Prostate gland (tissue), 2 donors: ENCODE results near the gene ABCF2.

Experiments
- POLR2A ChIP-seq: fragments of 450-650 bp; IDR thresholded peaks from one replicate; pipeline ENCODE4 v1.6.1; 2016; ENCODE audit warnings: antibody characterized with exemption, mild to moderate bottlenecking
- TF ChIP-seq, protein P1 (sequence below), 4 experiments: fragments of 200-600 bp in 2 of 4; fragments of 450-650 bp in 2 of 4; sonication (generic) in 2 of 4; IDR thresholded peaks; 1 replicate in 3 of 4; 2 replicates in 1 of 4; pipeline ENCODE4 v1.5.1; 2016 to 2019; ENCODE audit warnings: antibody characterized with exemption in 4 of 4, mild to moderate bottlenecking in 2 of 4, moderate library complexity in 2 of 4

DNA sequence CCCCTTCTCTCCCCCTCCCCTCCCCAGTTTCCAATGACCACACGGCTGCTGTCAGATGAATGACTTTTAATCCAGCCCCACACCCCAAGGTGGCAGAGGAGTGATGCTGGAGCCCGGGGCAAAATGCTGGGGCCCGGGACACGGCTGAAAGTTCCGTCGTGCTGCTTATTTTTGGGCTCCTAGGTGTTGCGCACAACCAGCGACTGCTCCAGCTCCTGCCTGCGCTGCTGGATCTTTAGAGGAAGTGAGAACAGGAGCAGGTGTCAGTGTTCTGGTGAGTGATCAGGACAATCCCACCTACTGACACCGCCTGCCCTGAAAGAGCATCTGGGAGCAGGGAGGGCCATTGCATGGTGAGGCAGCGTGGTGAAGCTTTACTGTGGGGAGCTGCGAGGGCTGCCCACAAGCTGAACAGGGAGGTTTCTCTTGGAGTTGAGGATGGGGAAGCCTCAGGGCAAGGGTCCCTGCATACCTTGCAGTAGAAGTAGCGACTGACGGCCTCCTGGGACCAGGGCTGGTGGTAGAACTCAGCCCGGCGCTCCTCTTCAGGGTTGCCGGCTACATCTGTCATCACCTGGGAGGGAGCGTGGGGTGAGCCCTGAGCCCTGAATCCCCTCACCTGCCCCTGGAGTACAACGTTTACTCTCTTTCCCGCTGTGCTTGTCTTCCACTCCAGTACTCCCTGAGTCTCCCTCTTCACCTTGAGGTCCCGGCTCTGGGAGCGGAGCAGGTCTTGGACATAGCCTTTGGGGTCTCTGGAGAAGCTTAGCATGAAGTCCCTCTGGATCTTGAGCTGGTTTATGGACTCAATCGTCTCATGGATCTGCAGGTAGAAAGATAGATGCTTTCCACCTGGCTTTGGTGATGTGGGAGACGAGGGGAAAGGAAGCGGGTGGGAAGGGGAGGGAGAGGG, 12.2 kb upstream of the ABCF2 start:
- TF ChIP-seq POLR2A = no peak
- TF ChIP-seq, protein P1, sequence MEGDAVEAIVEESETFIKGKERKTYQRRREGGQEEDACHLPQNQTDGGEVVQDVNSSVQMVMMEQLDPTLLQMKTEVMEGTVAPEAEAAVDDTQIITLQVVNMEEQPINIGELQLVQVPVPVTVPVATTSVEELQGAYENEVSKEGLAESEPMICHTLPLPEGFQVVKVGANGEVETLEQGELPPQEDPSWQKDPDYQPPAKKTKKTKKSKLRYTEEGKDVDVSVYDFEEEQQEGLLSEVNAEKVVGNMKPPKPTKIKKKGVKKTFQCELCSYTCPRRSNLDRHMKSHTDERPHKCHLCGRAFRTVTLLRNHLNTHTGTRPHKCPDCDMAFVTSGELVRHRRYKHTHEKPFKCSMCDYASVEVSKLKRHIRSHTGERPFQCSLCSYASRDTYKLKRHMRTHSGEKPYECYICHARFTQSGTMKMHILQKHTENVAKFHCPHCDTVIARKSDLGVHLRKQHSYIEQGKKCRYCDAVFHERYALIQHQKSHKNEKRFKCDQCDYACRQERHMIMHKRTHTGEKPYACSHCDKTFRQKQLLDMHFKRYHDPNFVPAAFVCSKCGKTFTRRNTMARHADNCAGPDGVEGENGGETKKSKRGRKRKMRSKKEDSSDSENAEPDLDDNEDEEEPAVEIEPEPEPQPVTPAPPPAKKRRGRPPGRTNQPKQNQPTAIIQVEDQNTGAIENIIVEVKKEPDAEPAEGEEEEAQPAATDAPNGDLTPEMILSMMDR (IDR thresholded peaks at IDR 0.05) = no peak
